NCI-H1417 (cell line): ENCODE results near the gene ZNF2.
A peak's percentile ranks its signal among the peaks of the same experiment; 100 is the strongest.

ENCODE experiments used
- DNase-seq, 3 experiments: peaks; one replicate each; lab custom pipeline; 2025; lab: John Stamatoyannopoulos, UW

Gene ZNF2

DNA sequence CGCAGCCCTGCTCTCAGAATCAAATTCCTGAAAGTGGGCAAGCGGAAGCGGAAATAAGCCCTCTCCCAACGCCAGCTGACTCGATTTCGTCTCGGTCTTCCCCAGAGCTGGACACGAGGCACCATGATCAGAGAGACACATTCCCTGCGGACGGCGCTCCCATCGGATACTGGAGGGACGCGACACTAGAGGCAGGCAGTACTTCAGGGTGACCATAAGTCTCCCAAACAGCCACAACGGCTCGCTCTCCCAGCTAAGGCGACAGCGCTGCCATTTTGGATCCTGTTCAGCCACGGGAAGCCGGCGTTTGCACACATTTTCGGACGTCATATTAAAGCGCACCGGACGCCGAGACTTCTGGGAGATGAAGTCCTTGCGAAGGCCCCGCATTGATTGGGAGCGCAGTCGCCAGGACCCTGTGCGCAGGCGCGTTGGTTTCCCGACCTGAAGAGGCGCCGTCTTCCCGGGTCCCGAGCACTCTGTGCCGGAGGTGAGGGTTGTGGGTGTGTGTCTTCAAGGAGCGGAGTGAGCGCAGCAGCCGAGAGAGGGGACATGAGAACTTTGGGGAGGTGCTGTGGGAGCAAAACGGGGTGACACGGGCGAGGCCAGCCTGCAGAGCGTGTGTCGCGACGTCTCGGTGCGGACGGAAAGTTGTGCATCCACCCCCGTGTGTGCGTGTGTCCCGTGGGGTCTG is at the start of gene ZNF2:
ZNF2 (plus strand) TSS at position 439 of the 694 bp plus-strand sequence. CDS start 10,418 bp downstream, outside the sequence.
- peak; percentile 94 to 99 (median 98) for DNase-seq

DNA sequence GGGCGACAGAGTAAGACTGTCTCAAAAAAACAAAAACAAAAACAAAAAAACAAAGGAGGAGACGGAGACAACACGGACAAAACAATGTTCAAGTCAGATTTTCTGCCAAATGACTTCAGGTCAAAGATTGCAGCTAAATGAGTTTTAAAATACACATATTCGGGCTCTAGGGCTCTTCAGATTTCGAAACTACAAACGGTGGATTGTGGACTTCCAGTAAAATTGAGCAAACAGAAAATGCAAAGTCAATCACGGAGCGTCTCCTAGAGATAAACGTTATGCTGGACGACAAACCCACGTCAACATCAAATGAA is 44.6 kb upstream of the ZNF2 start:
- DNase-seq: no peak

DNA sequence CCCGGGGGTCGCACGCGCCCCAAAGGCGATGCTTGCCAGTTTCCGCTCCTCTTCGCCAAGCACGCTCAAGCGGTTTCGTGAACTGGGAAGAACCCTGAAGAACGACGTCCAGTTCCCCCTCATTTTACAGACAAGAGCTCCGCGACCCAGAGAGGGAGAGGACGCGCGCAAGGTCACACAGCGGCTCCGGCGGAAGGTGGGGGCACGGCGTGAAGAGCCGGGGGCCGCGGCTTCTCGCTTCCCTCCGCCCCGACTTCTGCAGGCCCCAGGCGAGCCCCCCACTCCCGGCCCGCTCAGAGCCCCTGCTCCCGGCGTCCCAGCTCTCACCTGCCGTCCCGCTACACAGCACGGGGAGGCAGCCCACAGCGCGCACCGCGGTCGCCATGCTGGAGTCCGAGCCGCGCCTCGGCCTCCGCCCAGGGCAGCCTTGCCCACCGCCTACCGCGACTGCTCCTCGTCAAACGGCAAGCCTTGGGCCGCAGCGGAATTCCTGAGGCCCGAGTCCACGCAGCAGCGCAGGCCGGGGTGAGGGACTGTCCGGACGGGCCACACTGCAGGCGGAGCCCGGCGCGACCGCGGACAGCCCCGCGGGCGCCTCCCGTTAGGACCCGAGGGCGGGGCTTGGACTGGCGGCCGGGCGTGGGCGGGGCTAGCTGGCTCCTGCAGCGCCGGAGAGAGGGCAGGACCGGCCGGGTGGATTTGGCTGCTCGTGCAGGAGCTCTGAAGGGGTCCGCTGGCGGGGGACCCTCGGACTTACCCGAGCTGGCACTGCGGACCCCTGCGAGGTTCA is 44.0 kb upstream of the ZNF2 start, which contains the start of gene MRPS5:
MRPS5 (minus strand) TSS at position 402 of the 790 bp plus-strand sequence; CDS start at position 385, 17 bp downstream.
- DNase-seq: peak; percentile 83 to 86 (median 84)

DNA sequence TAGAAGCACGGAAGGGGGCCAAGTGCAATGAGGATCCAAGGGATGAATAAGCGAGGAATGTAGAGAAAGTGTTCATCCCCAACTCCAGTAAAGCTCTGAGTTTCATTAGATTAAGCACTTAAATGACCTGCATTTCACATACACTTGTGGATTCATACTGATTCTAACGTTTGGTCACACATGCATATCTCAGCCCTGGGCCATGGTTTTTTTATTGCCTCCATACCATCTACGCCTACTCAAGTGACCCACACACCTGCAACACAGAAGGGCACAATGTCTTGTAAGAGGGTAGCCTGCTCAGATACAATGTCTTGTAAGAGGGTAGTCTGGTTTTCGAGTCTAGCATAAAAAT is 43.4 kb upstream of the ZNF2 start:
- peak in 1 of 3 experiments; percentile 5 for DNase-seq

DNA sequence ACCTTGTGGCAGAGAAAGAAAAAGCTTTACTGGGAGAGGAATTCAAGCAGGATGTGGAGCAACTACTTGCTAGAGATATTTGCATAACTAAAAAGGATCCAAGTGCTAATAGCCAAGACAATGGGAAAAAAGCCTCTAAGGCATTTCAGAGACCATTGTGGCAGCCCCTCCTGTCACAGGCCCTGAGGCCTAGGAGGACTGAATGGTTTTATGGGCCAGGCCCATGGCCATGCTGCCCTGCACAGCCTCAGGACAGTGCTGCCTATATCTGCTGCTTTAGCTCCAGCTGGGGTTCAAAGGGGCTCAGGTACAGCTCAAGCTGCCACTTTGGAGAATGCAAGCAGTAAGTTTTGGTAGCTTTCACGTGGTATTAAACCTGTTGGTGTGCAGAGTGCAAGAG is 26.9 kb upstream of the ZNF2 start:
- no peak for DNase-seq

- DNase-seq: no peak
These were observed 21.8 kb upstream of the ZNF2 start for GRCh38 chr2:95143838-95144237.

- no peak for DNase-seq
These were observed 16.1 kb upstream of the ZNF2 start for GRCh38 chr2:95149397-95149984.

DNA sequence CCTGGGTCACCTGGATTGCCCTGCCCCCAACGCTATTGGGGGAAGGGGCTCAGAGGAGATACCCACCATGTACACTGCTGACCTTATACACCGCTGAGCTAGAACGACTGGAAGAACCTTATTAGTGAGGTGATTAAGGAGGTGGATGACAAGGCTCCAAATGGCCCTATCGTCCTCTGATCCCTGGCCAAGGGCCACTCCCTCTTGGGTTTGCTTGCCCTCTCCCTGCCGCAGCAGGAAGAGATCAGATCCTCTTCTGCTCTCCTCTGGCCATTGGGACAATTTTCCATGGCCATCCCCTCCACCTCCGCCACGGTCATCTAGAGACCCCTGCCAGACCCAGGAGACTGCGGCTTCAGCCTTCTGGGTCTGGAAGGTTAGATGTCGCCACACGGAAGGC is 7.2 kb upstream of the ZNF2 start:
- DNase-seq: peak in 1 of 3 experiments; percentile 58

DNA sequence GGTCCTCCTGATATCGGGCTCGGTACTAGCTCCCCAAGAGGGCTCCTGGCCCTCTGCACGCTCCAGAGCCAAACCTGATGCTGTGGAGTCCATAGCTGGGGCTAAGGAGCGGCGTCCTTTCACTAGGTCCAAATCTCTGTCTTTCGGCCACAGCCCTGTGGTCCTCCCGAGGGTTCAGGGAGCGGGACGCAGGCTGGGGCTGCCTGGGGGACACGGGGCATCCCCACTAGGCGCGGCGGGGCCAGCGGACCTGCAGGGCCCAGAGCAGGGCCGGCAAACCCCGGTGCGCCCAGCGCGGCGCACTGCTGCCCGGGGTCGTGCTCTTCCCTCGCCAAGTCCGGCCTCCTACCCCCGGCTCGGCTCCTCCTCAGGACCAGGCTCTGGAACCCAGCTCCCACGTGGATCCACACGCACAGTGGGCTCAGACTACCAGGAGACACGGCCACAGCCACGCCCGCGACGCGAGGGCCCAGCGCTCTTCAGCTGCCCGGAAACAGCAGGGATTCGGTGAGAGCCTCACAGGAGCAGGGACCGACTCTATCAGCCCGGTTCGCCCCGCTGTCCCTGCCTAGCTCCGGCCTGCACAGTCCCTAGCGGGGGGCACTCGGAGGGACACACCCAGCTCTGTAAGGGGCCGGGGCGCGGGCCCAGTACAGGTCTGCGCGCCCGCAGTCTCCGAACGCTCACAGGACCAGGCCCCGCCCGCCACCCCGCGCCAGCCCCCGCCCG is 6.6 kb upstream of the ZNF2 start:
- peak; percentile 12 to 72 (median 66) for DNase-seq

DNA sequence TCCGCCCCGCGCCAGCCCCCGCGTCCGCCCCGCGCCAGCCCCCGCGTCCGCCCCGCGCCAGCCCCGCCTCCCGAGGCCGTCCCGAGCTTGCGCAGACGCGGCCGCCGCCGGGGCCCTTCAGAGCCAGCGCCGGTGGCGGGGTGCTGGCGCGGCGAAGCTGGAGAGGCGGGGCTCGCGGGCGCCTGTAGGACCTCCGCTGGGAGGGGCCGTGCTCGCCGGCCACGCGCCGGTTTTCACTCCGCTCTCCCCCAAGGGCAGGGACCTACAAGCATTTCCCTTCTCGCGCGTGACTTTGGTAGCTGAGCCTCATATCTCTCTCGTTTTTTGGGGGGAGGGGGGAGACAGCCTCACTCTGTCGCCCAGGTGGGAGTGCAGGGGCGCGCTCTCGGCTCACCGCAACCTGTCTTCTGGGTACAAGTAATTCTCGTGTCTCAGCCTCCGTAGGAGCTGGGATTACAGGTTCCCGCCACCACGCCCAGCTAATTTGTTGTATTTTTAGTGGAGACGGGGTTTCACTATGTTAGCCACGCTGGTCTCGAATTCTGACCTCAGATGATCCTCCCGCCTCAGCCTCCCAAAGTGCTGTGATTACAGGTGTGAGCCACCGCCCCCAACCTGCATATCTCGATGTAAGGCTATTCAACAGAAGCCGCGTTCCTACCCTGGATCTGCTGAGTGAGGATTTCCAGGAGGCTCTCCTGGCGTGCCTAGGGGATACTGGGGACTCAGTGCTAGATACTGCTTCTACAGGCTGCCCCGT is 5.7 kb upstream of the ZNF2 start, which contains the start of gene ZNF514:
ZNF514 (minus strand) TSS at position 159 of the 760 bp plus-strand sequence. CDS start 6,595 bp downstream, outside the sequence.
- DNase-seq: peak; percentile 65 to 79 (median 67)

DNA sequence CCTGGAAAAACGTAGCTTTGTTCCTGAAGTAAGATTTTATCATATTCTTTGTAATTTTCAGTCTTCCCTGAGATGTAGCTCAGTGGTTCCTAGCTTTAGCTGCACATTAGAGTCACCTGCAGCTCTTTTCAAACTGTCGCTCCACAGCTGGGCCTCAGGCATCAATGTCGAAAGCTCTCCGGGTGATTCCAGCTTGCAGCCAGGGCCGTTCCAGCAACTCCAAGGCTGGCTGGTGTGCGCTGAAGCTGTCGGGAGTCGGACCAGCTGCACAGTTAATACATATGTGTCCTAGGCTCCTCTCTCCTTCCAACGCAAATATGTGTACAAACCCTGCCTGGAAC is 609 bp upstream of the ZNF2 start:
- DNase-seq: no peak

DNA sequence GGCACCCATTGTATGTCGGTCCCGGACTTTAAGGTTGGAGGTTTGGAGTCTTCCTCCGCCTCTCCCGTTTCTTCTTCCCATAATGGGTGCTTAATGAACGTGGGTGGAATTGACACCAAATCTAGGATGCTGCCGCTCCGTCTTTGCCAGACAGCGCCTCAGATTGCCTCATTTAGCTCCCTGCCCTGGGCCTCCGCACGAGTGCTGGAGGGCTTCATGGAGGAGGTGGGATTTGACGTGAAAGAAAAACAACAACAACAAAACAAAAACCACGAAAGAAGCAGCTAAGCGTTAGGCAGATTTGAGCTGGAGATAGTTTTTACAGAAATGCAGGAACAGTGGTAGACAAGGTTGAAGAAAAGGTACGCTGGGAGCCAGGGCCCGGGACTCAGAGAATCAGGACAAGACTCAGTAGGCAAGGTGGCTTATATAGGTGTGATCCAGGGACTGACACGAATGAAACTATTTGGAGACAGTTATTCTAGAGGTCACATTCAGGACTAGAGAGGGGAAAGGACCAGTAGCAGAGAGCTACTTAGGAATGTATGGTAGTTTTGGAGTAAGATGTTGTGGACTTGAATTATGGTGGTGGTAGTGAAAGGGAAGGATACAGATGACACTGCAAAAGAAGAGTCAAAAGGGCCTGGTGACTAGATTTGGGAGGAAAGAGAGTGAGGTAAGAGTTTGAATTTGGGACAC is 605 bp downstream of the ZNF2 start:
- DNase-seq: no peak

DNA sequence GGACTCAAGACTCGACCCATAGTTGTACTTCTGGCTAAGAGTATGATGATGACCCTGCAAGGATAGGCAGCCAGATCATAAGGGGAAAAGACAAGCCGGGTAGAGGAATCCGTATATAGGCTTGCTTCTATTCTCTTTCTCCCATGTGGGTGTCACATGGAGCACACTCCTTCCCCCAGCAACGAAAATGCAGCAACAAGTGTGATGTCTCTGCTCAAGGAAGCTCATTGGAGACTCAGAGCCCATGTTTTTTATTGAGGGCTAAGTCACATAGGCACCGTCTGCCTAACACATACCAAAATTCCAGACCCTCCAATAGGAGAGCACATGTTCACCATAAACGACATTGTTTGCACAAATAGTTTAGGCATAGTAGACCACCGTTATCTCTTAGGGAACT is 6.3 kb downstream of the ZNF2 start:
- no peak for DNase-seq

DNA sequence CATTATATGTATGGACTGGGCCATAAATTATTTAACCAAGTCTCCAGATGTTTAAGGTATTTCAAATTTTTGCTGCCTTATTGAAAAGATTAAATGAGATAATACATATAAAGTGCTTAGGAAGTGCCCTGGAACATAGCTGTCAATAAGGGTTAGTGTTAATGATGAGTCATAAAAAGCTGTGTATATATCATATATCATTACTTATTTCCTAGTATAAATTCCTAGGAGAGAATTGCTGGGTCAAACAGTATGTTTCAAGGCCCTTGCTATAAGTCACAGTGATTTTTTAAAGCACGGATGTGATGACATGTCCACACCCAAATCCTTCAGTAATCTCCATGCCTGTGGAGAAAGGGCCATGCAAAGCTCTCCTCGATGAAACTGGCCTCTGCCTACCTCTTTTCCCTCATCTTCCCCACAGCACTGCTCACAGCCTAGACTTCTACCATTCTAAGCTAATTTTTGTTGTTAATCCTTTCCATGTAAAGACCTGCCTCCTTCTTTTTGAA is 8.5 kb downstream of the ZNF2 start:
- no peak for DNase-seq

GRCh38 chr2:95179451-95179850 is 13.8 kb downstream of the ZNF2 start:
- no peak for DNase-seq

- no peak for DNase-seq
These were observed 16.2 kb downstream of the ZNF2 start for GRCh38 chr2:95181774-95182173.

DNA sequence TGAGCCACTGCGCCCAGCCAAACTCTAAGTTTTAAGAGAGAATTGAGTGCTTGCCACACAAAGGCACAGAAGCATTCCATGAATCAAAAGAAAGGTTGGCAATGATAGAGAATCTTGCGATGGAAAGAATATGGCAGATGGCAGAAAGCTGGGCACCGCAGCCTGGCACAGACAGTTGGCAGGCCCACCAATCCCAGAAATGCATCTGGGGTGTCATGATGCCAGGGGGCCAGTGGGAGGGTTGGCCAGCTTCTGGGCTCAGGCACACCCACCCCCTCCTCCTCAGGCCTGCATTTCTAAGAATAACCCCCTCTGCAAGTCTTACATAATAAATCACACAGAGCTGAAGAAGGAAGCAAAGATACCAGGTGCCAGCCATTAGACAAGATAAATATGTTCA is 19.6 kb downstream of the ZNF2 start:
- no peak for DNase-seq

DNA sequence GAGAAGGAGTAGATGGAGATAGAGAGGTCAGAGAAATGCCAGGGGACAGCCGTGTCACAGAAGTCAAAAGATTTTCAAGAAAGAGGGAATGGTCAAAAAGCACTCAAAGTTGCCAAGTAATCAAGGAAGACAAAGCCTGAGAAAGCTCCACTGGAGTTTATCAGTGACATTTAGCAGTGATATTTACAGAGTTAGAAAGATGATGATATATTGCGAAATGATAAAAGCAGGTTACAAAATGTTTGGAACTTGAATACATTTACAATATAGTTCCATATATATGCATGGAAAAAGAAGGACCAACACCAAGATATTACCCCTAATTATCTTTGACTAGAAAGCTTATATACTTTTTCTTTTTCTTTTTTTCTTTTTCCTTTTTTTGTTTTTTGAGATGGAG is 20.4 kb downstream of the ZNF2 start:
- no peak for DNase-seq

GRCh38 chr2:95192956-95193355 is 27.3 kb downstream of the ZNF2 start:
- DNase-seq: peak; percentile 11 to 35 (median 14)

- DNase-seq: no peak
These were observed 38.3 kb downstream of the ZNF2 start for GRCh38 chr2:95203911-95204310.

DNA sequence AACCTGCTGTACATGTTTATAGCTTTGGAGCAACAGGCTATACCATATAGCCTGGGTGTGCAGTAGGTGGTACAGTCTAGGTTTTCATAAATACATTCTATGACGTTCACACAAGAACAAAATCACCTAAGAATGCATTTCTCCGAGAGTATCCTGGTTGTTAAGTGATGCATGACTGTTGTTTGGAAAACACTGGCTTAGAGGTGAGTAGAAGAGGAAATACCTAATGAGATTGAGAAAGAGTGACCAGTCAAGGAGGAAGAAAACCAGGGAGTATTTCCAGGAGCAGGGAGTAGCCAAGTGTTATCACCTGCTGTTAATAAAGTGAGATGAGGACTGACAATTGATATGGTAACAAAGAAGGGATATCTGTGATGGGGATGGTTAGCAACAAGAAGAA is 38.8 kb downstream of the ZNF2 start:
- DNase-seq: no peak
